Sciatic nerve (tissue), 2 donors: Measurements from ENCODE around the gene ORM1. TPM values are rescaled to one million over a fixed set of nuclear protein-coding genes. Genes with fewer than 3 reads are reported as not detected.
"Not testable (repeated sequence)": the region's sequence is repeated elsewhere in the genome, so short reads cannot be mapped to it uniquely, and the experiment has no call there.

ENCODE experiments used
- ATAC-seq: fragments of 200-7000 bp; cut with Tn5 transposase; one replicate; pipeline ENCODE4 v1.9.1; 2020; ENCODE audit warnings: mild to moderate bottlenecking, moderate library complexity
- DNase-seq: peaks from one replicate; pipeline ENCODE4 v3.0.0-alpha.2; 2020; ENCODE audit warnings: low spot score
- intact Hi-C: fragments of 100-400 bp; cut with DNase I; formaldehyde crosslinking; loops from one replicate; pipeline ENCODE4 v1.14.2; 2022
- total RNA-seq: library from RNA; stranded (reverse); fragmentation: NEBNext Ultra II Directional; extraction: Animal tissue kit (Norgen Biotek cat#: 25700); gene quantifications from one replicate; pipeline ENCODE4 v1.2.1, GENCODE V29; 2021
- donor health status: DM: no; HTN: no; CAD: no.
- donor health status: DM: no; HTN: no; CAD: no.

The ORM1 gene
- total RNA-seq, 1 donor from 2014 or later: 0.76 TPM

- ATAC-seq (no peak), DNase-seq (peak; percentile 12)
- intact Hi-C loops: no loop called here
Observed at GRCh38 chr9:114317665-114318357, 5.1 kb upstream of the ORM1 start.

GRCh38 chr9:114318416-114318815, 4.5 kb upstream of the ORM1 start:
- intact Hi-C loops: no loop called here
- DNase-seq (peak; percentile 33), ATAC-seq (no peak)

DNA sequence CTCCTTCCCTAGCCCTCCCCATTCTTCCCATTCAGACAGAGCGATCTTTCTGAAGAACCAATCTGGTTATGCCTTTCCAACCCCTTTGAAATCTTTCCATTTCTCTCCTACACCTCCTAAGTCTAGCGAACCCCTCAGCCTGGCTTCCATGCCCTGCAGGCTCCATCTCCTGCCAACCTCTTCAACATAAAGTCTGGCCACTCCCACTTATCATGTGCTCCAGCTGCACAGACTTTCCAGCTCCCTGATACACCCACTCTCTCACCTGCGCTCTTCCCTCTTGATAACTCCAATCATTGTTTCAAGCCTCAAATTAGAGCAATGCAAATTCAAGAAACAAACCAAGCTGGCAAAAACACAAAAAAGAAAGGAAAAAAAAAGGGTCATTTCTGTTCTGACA, 3.8 kb upstream of the ORM1 start:
- ATAC-seq (no peak), DNase-seq (peak; percentile 7)
- intact Hi-C loops: no loop called here

- DNase-seq, intact Hi-C loops, ATAC-seq: not testable (repeated sequence)
Observed at GRCh38 chr9:114320710-114321109, 2.2 kb upstream of the ORM1 start.

GRCh38 chr9:114321759-114322158, 1.1 kb upstream of the ORM1 start:
- ATAC-seq (no peak), DNase-seq (no peak)
- intact Hi-C loops: no loop called here

GRCh38 chr9:114322160-114322818, 609 bp upstream of the ORM1 start:
- intact Hi-C loops, ATAC-seq, DNase-seq: not testable (repeated sequence)

DNA sequence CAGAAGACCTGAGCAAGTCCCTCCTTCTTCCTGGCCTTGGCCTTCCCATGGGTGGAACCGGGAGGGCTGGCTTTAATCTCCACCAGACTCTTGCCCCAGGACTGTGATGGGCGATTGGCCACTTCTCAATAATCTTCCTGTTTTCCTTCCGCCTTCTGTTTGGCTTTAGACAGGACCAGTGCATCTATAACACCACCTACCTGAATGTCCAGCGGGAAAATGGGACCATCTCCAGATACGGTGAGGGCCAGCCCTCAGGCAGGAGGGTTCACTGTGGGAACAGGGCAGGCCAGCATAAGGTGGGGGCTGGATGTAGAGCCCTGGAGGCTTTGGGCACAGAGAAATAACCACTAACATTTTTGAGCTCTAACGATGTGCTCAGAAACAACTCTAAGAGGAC, 951 bp downstream of the ORM1 start:
- DNase-seq, ATAC-seq, intact Hi-C loops: not testable (repeated sequence)

DNA sequence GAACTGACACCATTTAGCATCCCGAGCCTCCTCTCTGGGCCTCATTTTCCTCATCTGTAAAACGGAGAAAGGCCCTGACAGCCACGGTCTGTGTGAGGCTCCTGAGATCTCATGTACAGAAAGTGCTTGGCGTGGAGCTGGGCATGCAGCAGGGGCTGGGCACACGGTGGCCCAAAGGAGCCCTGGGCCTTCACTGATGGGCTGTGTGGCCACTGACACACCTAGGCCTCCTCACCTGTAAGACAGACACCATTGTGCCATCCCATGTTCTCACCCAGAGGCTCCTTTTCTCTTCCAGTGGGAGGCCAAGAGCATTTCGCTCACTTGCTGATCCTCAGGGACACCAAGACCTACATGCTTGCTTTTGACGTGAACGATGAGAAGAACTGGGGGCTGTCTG, 1.6 kb downstream of the ORM1 start:
- ATAC-seq: no peak
- intact Hi-C loops: no loop called here
- DNase-seq: no peak

DNA sequence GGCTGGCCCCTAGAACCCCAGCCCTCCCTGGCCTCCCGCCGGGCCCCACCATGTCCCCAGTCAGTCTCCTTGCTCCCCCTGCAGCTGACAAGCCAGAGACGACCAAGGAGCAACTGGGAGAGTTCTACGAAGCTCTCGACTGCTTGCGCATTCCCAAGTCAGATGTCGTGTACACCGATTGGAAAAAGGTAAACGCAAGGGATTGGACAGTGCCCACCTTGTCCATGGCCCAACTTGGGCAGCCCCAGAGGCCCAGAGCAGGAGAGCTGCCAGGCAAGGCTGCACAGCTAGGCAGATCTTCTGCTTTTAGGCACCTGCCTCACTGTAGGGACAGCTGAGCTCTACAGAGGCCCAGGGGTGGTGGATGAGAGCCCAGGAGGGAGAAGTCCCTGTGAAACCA, 2.1 kb downstream of the ORM1 start:
- intact Hi-C loops, ATAC-seq, DNase-seq: not testable (repeated sequence)

DNA sequence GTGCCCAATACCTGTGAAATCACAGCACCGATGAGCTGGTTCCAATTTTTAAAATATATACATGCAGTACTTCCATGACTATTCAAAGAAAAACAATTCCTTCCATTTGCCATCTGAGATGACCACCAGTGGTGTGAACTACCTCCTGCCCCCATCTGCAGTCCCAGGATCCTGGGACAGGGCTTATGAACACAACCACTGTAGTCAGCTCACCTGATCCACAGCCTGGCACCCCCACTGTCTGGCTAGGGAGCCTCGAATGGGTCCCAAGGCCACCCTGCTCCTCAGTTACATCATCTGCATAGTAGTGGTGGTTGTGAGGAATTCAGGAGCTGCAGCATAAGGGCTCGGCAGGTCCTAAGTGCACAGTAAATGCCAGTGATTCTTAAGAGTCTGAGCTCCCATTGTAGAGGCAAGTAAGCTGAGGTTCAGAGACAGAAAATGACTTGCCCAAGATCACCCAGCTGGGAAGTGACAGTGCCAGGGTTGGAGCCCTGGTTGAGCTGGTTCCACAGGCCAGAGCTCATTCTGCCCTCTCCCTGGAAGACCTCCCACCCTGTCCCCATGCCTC, 2.9 kb downstream of the ORM1 start:
- DNase-seq, intact Hi-C loops, ATAC-seq: not testable (repeated sequence)

- no peak for ATAC-seq
- intact Hi-C loops: no loop called here
- DNase-seq: no peak
Observed at GRCh38 chr9:114327749-114328148, 4.9 kb downstream of the ORM1 start.

DNA sequence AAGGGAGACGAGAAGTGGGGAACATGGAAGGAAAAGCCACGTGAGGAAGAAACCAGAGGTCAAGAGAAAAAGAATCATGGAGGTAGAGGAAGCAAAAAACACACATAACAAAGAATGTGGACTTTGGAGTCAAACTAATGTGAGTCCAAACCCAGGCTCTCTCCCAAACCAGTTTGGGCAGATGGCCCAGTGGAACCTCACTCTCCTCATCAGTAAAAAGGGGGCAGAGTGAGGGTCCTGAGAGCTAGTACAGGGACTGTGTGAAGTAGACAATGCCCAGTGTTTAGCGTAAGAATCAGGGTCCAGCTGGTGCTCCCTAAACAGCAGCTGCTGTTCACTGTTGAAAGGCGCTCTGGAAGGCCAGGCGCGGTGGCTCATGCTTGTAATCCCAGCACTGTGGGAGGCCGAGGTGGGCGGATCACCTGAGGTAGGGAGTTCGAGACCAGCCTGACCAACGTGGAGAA, 5.5 kb downstream of the ORM1 start:
- DNase-seq, intact Hi-C loops, ATAC-seq: not testable (repeated sequence)

- ATAC-seq, intact Hi-C loops, DNase-seq: not testable (repeated sequence)
Observed at GRCh38 chr9:114328937-114329624, 6.2 kb downstream of the ORM1 start.

DNA sequence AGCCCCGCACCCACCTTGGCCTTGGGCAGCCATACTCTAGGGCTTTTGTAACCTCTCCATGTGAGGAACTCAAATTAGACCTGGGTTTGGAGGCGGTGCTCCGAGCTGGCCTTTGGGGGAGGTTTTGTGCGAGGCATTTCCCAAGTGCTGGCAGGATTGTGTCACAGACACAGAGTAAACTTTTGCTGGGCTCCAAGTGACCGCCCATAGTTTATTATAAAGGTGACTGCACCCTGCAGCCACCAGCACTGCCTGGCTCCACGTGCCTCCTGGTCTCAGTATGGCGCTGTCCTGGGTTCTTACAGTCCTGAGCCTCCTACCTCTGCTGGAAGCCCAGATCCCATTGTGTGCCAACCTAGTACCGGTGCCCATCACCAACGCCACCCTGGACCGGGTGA, 6.7 kb downstream of the ORM1 start, which contains the start of gene ORM2:
Gene ORM2 (plus strand): TSS at position 245 of the 398 bp plus-strand sequence. CDS start 36 bp downstream, at position 281.
- intact Hi-C loops, ATAC-seq, DNase-seq: not testable (repeated sequence)

- DNase-seq (no peak), ATAC-seq (no peak)
- intact Hi-C loops: no loop called here
Observed at GRCh38 chr9:114330636-114331035, 7.7 kb downstream of the ORM1 start.

DNA sequence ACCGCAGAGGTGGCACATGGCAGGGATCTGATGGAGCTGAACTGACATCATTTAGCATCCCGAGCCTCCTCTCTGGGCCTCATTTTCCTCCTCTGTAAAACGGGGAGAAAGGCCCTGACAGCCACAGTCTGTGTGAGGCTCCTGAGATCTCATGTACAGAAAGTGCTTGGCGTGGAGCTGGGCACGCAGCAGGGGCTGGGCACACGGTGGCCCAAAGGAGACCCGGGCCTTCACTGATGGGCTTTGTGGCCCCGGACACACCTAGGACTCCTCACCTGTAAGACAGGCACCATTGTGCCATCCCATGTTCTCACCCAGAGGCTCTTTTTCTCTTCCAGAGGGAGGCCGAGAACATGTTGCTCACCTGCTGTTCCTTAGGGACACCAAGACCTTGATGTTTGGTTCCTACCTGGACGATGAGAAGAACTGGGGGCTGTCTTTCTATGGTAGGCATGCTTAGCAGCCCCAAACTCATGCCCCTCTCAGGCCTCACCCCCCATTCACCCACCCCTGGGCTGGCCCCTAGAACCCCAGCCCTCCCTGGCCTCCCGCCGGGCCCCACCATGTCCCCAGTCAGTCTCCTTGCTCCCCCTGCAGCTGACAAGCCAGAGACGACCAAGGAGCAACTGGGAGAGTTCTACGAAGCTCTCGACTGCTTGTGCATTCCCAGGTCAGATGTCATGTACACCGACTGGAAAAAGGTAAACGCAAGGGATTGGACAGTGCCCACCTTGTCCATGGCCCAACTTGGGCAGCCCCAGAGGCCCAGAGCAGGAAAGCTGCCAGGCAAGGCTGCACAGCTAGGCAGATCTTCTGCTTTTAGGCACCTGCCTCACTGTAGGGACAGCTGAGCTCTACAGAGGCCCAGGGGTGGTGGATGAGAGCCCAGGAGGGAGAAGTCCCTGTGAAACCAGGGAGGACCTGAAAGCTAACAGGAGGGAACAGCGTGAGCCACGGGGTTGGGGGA, 8.6 kb downstream of the ORM1 start:
- intact Hi-C loops, DNase-seq, ATAC-seq: not testable (repeated sequence)

DNA sequence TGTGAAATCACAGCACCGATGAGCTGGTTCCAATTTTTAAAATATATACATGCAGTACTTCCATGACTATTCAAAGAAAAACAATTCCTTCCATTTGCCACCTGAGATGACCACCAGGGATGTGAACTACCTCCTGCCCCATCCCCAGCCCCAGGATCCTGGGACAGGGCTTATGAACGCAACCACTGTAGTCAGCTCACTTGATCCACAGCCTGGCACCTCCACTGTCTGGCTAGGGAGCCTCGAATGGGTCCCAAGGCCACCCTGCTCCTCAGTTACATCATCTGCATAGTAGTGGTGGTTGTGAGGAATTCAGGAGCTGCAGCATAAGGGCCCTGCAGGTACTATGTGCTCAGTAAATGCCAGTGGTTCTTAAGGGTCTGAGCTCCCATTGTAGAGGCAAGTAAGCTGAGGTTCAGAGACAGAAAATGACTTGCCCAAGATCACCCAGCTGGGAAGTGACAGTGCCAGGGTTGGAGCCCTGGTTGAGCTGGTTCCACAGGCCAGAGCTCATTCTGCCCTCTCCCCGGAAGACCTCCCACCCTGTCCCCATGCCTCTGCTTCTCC, 9.7 kb downstream of the ORM1 start:
- ATAC-seq, intact Hi-C loops, DNase-seq: not testable (repeated sequence)

GRCh38 chr9:114333718-114334117, 10.8 kb downstream of the ORM1 start:
- ATAC-seq, DNase-seq, intact Hi-C loops: not testable (repeated sequence)
